GM21381 (cell line): ENCODE results near the gene RANBP9.

ENCODE experiments used
- ATAC-seq: cut with Tn5 transposase; IDR thresholded peaks from one replicate; pipeline ENCODE4 v1.9.1; 2021; ENCODE audit warnings: mild to moderate bottlenecking, moderate library complexity; ENCODE audit not compliant: unreplicated experiment

The RANBP9 gene

GRCh38 chr6:13604546-13605416, 106.9 kb downstream of the RANBP9 start:
- no peak for ATAC-seq

GRCh38 chr6:13604135-13604534, 107.5 kb downstream of the RANBP9 start:
- no peak for ATAC-seq

GRCh38 chr6:13600036-13600435, 111.6 kb downstream of the RANBP9 start:
- no peak for ATAC-seq

- ATAC-seq, result no peak
These were observed 114.6 kb downstream of the RANBP9 start for GRCh38 chr6:13597073-13597472.

- no peak for ATAC-seq
These were observed 117.9 kb downstream of the RANBP9 start for GRCh38 chr6:13593720-13594119.

GRCh38 chr6:13593103-13593502, 118.5 kb downstream of the RANBP9 start:
- ATAC-seq, result no peak

- ATAC-seq, result no peak
These were observed 120.3 kb downstream of the RANBP9 start for GRCh38 chr6:13591205-13591921.

- ATAC-seq, result no peak
These were observed 121.0 kb downstream of the RANBP9 start for GRCh38 chr6:13590574-13591153.

- ATAC-seq, result no peak
These were observed 121.8 kb downstream of the RANBP9 start for GRCh38 chr6:13589801-13590200.

GRCh38 chr6:13586603-13587542, 124.8 kb downstream of the RANBP9 start:
- ATAC-seq, result no peak

GRCh38 chr6:13581700-13582229, 129.9 kb downstream of the RANBP9 start:
- no peak for ATAC-seq

- no peak for ATAC-seq
These were observed 131.7 kb downstream of the RANBP9 start for GRCh38 chr6:13579911-13580310.

- ATAC-seq, result no peak
These were observed 133.7 kb downstream of the RANBP9 start for GRCh38 chr6:13577926-13578325.

- no peak for ATAC-seq
These were observed 135.6 kb downstream of the RANBP9 start for GRCh38 chr6:13576017-13576416.

- ATAC-seq, result no peak
These were observed 136.3 kb downstream of the RANBP9 start for GRCh38 chr6:13575377-13575775.

- ATAC-seq, result peak; percentile 56
These were observed 136.9 kb downstream of the RANBP9 start, which contains the start of gene SIRT5 for GRCh38 chr6:13574571-13575376. Gene SIRT5, plus strand, starts transcription at chr6:13574601. Its CDS starts 9,510 bp downstream, at chr6:13584111.

GRCh38 chr6:13574149-13574570, 137.5 kb downstream of the RANBP9 start:
- peak; percentile 79 for ATAC-seq

- no peak for ATAC-seq
These were observed 137.9 kb downstream of the RANBP9 start for GRCh38 chr6:13573669-13574110.

GRCh38 chr6:13572951-13573654, 138.5 kb downstream of the RANBP9 start:
- ATAC-seq, result no peak
